Gastroesophageal sphincter (tissue), 4 donors: ENCODE results near the gene DPF1. TPM values are rescaled to one million over a fixed set of nuclear protein-coding genes. Genes with fewer than 3 reads are reported as not detected.
"Not testable (repeated sequence)": the region's sequence is repeated elsewhere in the genome, so short reads cannot be mapped to it uniquely, and the experiment has no call there.

Experiments
- ATAC-seq: fragments of 150-250 bp; one replicate; pipeline ENCODE4 v1.9.1; 2016; ENCODE audit warnings: mild to moderate bottlenecking, moderate library complexity
- H3K27ac ChIP-seq, 4 donors: fragments of 200-600 bp; sonication (generic) in 3 of 4; 1 replicate in 3 of 4; 2 replicates in 1 of 4; pipeline ENCODE4 v1.5.1; 2016 to 2019
- H3K27me3 ChIP-seq: fragments of 200-600 bp; sonication (generic); one replicate; pipeline ENCODE4 v1.5.1; 2019
- H3K36me3 ChIP-seq, 2 donors: fragments of 200-600 bp; sonication (generic); one replicate each; pipeline ENCODE4 v1.5.1; 2019; ENCODE audit warnings: control low read depth in 1 of 2
- H3K4me1 ChIP-seq, 3 donors: fragments of 200-600 bp; sonication (generic); 1 replicate in 2 of 3; 2 replicates in 1 of 3; pipeline ENCODE4 v1.5.1; 2016 to 2019; ENCODE audit warnings: control low read depth in 2 of 3
- H3K4me3 ChIP-seq, 2 donors: fragments of 200-600 bp; sonication (generic); one replicate each; pipeline ENCODE4 v1.5.1; 2019; ENCODE audit warnings: mild to moderate bottlenecking in 1 of 2, moderate library complexity in 1 of 2
- H3K9me3 ChIP-seq, 3 donors: fragments of 200-600 bp; sonication (generic); one replicate each; pipeline ENCODE4 v1.5.1; 2017 to 2019; ENCODE audit warnings: control low read depth in 2 of 3
- CTCF ChIP-seq, 4 experiments: fragments of 200-600 bp in 2 of 4; fragments of 450-650 bp in 2 of 4; sonication (generic) in 1 of 4; IDR thresholded peaks; one replicate each; pipeline ENCODE4 v1.5.1; 2017 to 2019; ENCODE audit warnings: antibody characterized with exemption in 4 of 4, mild to moderate bottlenecking in 2 of 4, moderate library complexity in 2 of 4
- EP300 ChIP-seq: sonication (generic); formaldehyde crosslinking; IDR thresholded peaks from one replicate; pipeline ENCODE4 v1.6.1; 2017; ENCODE audit warnings: antibody characterized with exemption, mild to moderate bottlenecking
- POLR2A ChIP-seq, 2 donors: fragments of 450-650 bp; IDR thresholded peaks; one replicate each; pipeline ENCODE4 v1.6.1; 2017; ENCODE audit warnings: antibody characterized with exemption in 2 of 2, mild to moderate bottlenecking in 2 of 2, moderate library complexity in 1 of 2
- POLR2AphosphoS5 ChIP-seq: sonication (generic); formaldehyde crosslinking; IDR thresholded peaks from one replicate; pipeline ENCODE4 v1.6.1; 2017; ENCODE audit warnings: antibody characterized with exemption
- WGBS, 2 donors: methylation state at CpG; one replicate each; pipeline ENCODE4 v1.1.5; 2018; ENCODE audit warnings: low coverage in 1 of 2; 5-methylcytosine and 5-hydroxymethylcytosine counted together
- total RNA-seq, 4 donors: library from RNA; depleted of rRNA; stranded (reverse); fragments of >200 nt; gene quantifications; one replicate each; pipeline ENCODE4 v1.1.0, GENCODE V29; 2016

DPF1 gene
- total RNA-seq, 4 donors from 2014 or later: not detected

- H3K9me3 ChIP-seq: no peaks in the 10 kb centered on the region
- H3K36me3 ChIP-seq: no peaks in the 10 kb centered on the region
- WGBS, 2 donors: 35 to 83% methylated on average over 3 to 6 of the region's 34 CpGs
- peaks cover 30% of the 10 kb centered on the region for H3K27me3 ChIP-seq
- peak; percentile 42 for ATAC-seq
- TF ChIP-seq EP300 (no peak), POLR2A (IDR thresholded peaks at IDR 0.05) (no peak), POLR2AphosphoS5 (no peak), CTCF (IDR thresholded peaks at IDR 0.05) (no peak)
- H3K4me1 ChIP-seq: peaks cover 0 to 16% (median 11%) of the 10 kb centered on the region in 3 donors
- peak overlapping the region in 3 of 4 donors; percentile 12 to 43 (median 25) for H3K27ac ChIP-seq
- H3K4me3 ChIP-seq: peak overlapping the region; percentile 34 to 57
Observed at GRCh38 chr19:38263689-38264485, 39.9 kb upstream of the DPF1 start.

- Histone ChIP-seq H3K27me3 (peaks cover 30% of the 10 kb centered on the region), H3K4me3 (no peak overlapping the region), H3K27ac (no peak overlapping the region), H3K4me1 (peaks cover 0 to 16% (median 11%) of the 10 kb centered on the region in 3 donors), H3K9me3 (no peaks in the 10 kb centered on the region), H3K36me3 (no peaks in the 10 kb centered on the region)
- WGBS, 2 donors: 92 to 97% methylated on average over 5 to 6 of the region's 7 CpGs
- no peak for ATAC-seq
- no peak for TF ChIP-seq CTCF (IDR thresholded peaks at IDR 0.05)
- TF ChIP-seq POLR2AphosphoS5: no peak
- no peak for TF ChIP-seq EP300
- TF ChIP-seq POLR2A (IDR thresholded peaks at IDR 0.05): no peak
Observed at GRCh38 chr19:38262585-38263268, 38.7 kb upstream of the DPF1 start.

GRCh38 chr19:38261942-38262341 is 37.9 kb upstream of the DPF1 start:
- 72 to 81% methylated on average over 3 to 4 of the region's 12 CpGs for WGBS, 2 donors
- not testable (repeated sequence) for ATAC-seq

GRCh38 chr19:38255383-38256014 is 31.5 kb upstream of the DPF1 start:
- 20 to 29% methylated on average over 6 to 11 of the region's 17 CpGs for WGBS, 2 donors
- peaks cover 0 to 54% (median 9%) of the 10 kb centered on the region in 3 donors for H3K4me1 ChIP-seq
- peaks cover 7% of the 10 kb centered on the region for H3K27me3 ChIP-seq
- H3K36me3 ChIP-seq: no peaks in the 10 kb centered on the region
- peak overlapping the region; percentile 89 to 97 (median 96) for H3K27ac ChIP-seq
- no peaks in the 10 kb centered on the region for H3K9me3 ChIP-seq
- no peak for TF ChIP-seq POLR2AphosphoS5
- no peak for TF ChIP-seq EP300
- TF ChIP-seq POLR2A (IDR thresholded peaks at IDR 0.05): no peak
- TF ChIP-seq CTCF (IDR thresholded peaks at IDR 0.05): no peak
- ATAC-seq: no peak
- H3K4me3 ChIP-seq: peak overlapping the region; percentile 55 to 81

More at GRCh38 chr19:38261942-38262341, 37.9 kb upstream of the DPF1 start:
- peaks cover 30% of the 10 kb centered on the region for H3K27me3 ChIP-seq
- not testable (repeated sequence) for H3K27ac ChIP-seq, H3K4me3 ChIP-seq, H3K9me3 ChIP-seq, H3K36me3 ChIP-seq
- H3K4me1 ChIP-seq: peaks cover 0 to 16% (median 11%) of the 10 kb centered on the region in 3 donors

- H3K27me3 ChIP-seq: peaks cover 7% of the 10 kb centered on the region
- H3K4me1 ChIP-seq: peaks cover 0 to 70% (median 10%) of the 10 kb centered on the region in 3 donors
- H3K4me3 ChIP-seq: peak overlapping the region; percentile 55 to 81
- no peaks in the 10 kb centered on the region for H3K9me3 ChIP-seq
- 47% methylated on average over 2 of the region's 5 CpGs; no CpG with 5 or more reads in 1 of the 2 donors for WGBS, 2 donors
- no peak for ATAC-seq
- TF ChIP-seq CTCF (IDR thresholded peaks at IDR 0.05) (no peak), POLR2A (IDR thresholded peaks at IDR 0.05) (no peak), POLR2AphosphoS5 (no peak), EP300 (no peak)
- no peaks in the 10 kb centered on the region for H3K36me3 ChIP-seq
- peak overlapping the region; percentile 89 to 97 (median 96) for H3K27ac ChIP-seq
Observed at GRCh38 chr19:38253788-38254187, 29.8 kb upstream of the DPF1 start.
